Astrocyte of the spinal cord (primary cell): ENCODE results near the gene TGM2.

Experiments
- DNase-seq: peaks from one replicate; pipeline ENCODE4 v3.0.0; 2011; ENCODE audit warnings: low read depth, low spot score
- H3K4me3 ChIP-seq: 2 replicates; pipeline ENCODE4 v1.5.1; 2011; ENCODE audit warnings: low read depth, mild to moderate bottlenecking, low read length, moderate library complexity
- CTCF ChIP-seq: IDR thresholded peaks from 2 replicates; pipeline ENCODE4 v1.5.1; 2012; ENCODE audit warnings: low read depth, mild to moderate bottlenecking, low read length, inconsistent platforms
- in situ Hi-C: cut with HindIII; loops from 2 replicates; pipeline ENCODE4 v1.10.0; 2017; ENCODE audit warnings: low sequenced_read_pairs

The TGM2 gene

GRCh38 chr20:38190936-38191371 lies 25.9 kb upstream of the TGM2 start:
- DNase-seq = no peak
- no peak overlapping the region for H3K4me3 ChIP-seq
- TF ChIP-seq CTCF = no peak
- in situ Hi-C loops = no loop called here

- DNase-seq = no peak
- no peak for TF ChIP-seq CTCF
- H3K4me3 ChIP-seq = no peak overlapping the region
- in situ Hi-C loops = no loop called here
Observed at GRCh38 chr20:38190166-38190565, 25.1 kb upstream of the TGM2 start.

GRCh38 chr20:38187517-38187916 lies 22.4 kb upstream of the TGM2 start:
- H3K4me3 ChIP-seq = no peak overlapping the region
- no peak for DNase-seq
- in situ Hi-C loops = no loop called here
- peak; percentile 14 for TF ChIP-seq CTCF

GRCh38 chr20:38186788-38187221 lies 21.7 kb upstream of the TGM2 start:
- TF ChIP-seq CTCF = no peak
- no peak overlapping the region for H3K4me3 ChIP-seq
- peak; percentile 47 for DNase-seq
- in situ Hi-C loops = no loop called here

- no peak for DNase-seq
- H3K4me3 ChIP-seq = no peak overlapping the region
- in situ Hi-C loops = no loop called here
- TF ChIP-seq CTCF = no peak
Observed at GRCh38 chr20:38184101-38184500, 19.0 kb upstream of the TGM2 start.

GRCh38 chr20:38181971-38182370 lies 16.9 kb upstream of the TGM2 start:
- TF ChIP-seq CTCF = no peak
- H3K4me3 ChIP-seq = no peak overlapping the region
- in situ Hi-C loops = no loop called here
- DNase-seq = no peak
